K562 (cell line): ENCODE measurements around the gene THG1L. TPM values are rescaled to one million over a fixed set of nuclear protein-coding genes. Genes with fewer than 3 reads are reported as not detected.

Experiments
- ATAC-seq: fragments of 200-7000 bp; cut with Tn5 transposase; 3 replicates; pipeline ENCODE4 v1.9.1; 2020; ENCODE audit warnings: moderate library complexity
- BruUV-seq: library from RNA; stranded (reverse); fragments of 400-500 nt; replicated peaks from 2 replicates; lab custom pipeline; 2021; lab: Mats Ljungman, UMichigan
- CTCF ChIA-PET: fragments of 300-600 bp; formaldehyde crosslinking; extraction: SDS; loops from one replicate; lab custom pipeline; 2021; ENCODE audit warnings: low intra/inter-chr PET ratio; lab: Yijun Ruan, JAX
- POLR2A ChIA-PET: fragments of 300-600, 350-650 bp; sonication (Branson Sonifier 250); formaldehyde crosslinking; extraction: SDS; loops from one replicate; lab custom pipeline; 2021; ENCODE audit warnings: antibody characterized with exemption, inconsistent platforms; lab: Yijun Ruan, JAX
- DNase-seq, 4 experiments: peaks; one replicate each; pipeline versions ENCODE4 v3.0.0 to v3.0.0-alpha.2; 2011 to 2018; ENCODE audit warnings: low spot score in 3 of 4, mixed read lengths in 3 of 4; ENCODE audit errors: extremely low read depth in 1 of 4
- FAIRE-seq: peaks from 2 replicates; lab custom pipeline; 2011; peaks lifted over from hg19 to GRCh38; lab: Jason Lieb, UNC
- H2AFZ ChIP-seq: 2 replicates; pipeline ENCODE4 v1.6.0; 2011; ENCODE audit warnings: low read depth, low read length, control low read depth, inconsistent platforms
- H3K27ac ChIP-seq: fragments of 200-600 bp; 3 replicates; pipeline ENCODE4 v1.8.0; 2011; ENCODE audit warnings: low read depth, mild to moderate bottlenecking, control low read depth, inconsistent platforms, low read length, moderate library complexity, mixed read lengths; ENCODE audit errors: extremely low read depth
- H3K27me3 ChIP-seq, 2 experiments: fragments of 300-600 bp in 1 of 2; 2 replicates in 1 of 2; 3 replicates in 1 of 2; pipeline versions ENCODE4 v1.6.0 to v1.8.0; 2011; ENCODE audit warnings: inconsistent platforms in 2 of 2, low read length in 2 of 2, mild to moderate bottlenecking in 1 of 2, mixed read lengths in 1 of 2, moderate library complexity in 1 of 2; ENCODE audit not compliant: control insufficient read depth in 2 of 2, insufficient read depth in 2 of 2
- H3K36me3 ChIP-seq: fragments of 300-600 bp; 3 replicates; pipeline ENCODE4 v1.8.0; 2011; ENCODE audit warnings: mild to moderate bottlenecking, low read length, inconsistent platforms; ENCODE audit not compliant: control insufficient read depth, insufficient read depth
- H3K4me1 ChIP-seq, 2 experiments: fragments of 200-600 bp in 1 of 2; replicated peaks in 1 of 2; 2 replicates in 1 of 2; 3 replicates in 1 of 2; pipeline versions ENCODE4 v1.5.1 to v1.8.0; 2011; ENCODE audit warnings: inconsistent platforms in 2 of 2, low read length in 2 of 2, mild to moderate bottlenecking in 1 of 2, mixed read lengths in 1 of 2, moderate library complexity in 1 of 2; ENCODE audit not compliant: control insufficient read depth in 2 of 2, insufficient read depth in 2 of 2
- H3K4me2 ChIP-seq: 2 replicates; pipeline ENCODE4 v1.6.1; 2011; ENCODE audit warnings: low read length, control low read depth, inconsistent platforms, mixed read lengths; ENCODE audit not compliant: insufficient read depth
- H3K4me3 ChIP-seq: fragments of 200-600 bp; sonication (generic), shearing (Covaris generic); 2 replicates; pipeline ENCODE4 v1.5.1; 2016; ENCODE audit warnings: control low read depth, inconsistent platforms
- H3K79me2 ChIP-seq: fragments of 200-600 bp; 3 replicates; pipeline ENCODE4 v1.8.0; 2011; ENCODE audit warnings: low read length, inconsistent platforms; ENCODE audit not compliant: control insufficient read depth, insufficient read depth
- H3K9ac ChIP-seq, 2 experiments: 2 replicates each; pipeline versions ENCODE4 v1.6.0 to v1.6.1; 2011; ENCODE audit warnings: low read depth in 2 of 2, low read length in 2 of 2, control low read depth in 1 of 2, inconsistent platforms in 1 of 2, mild to moderate bottlenecking in 1 of 2, mixed read lengths in 1 of 2; ENCODE audit not compliant: insufficient read depth in 1 of 2
- H3K9me1 ChIP-seq: one replicate; pipeline ENCODE4 v1.6.0; 2011; ENCODE audit warnings: inconsistent platforms, mild to moderate bottlenecking, low read length, moderate library complexity; ENCODE audit not compliant: control insufficient read depth, insufficient read depth
- H3K9me3 ChIP-seq: replicated peaks from 2 replicates; pipeline ENCODE4 v1.5.1; 2011; ENCODE audit warnings: low read depth, low read length, inconsistent platforms; ENCODE audit not compliant: control insufficient read depth, insufficient read depth
- H4K20me1 ChIP-seq: replicated peaks from 2 replicates; pipeline ENCODE4 v1.6.1; 2011; ENCODE audit warnings: low read length, inconsistent platforms, mixed read lengths; ENCODE audit not compliant: control insufficient read depth, insufficient read depth
- FOXK2 ChIP-seq, 2 experiments: fragments of 450-650 bp; IDR thresholded peaks in 1 of 2; conservative IDR thresholded peaks in 1 of 2; 2 replicates each; pipeline ENCODE4 v1.6.1; 2016; ENCODE audit warnings: low read depth in 2 of 2, mild to moderate bottlenecking in 1 of 2
- HDAC6 ChIP-seq: IDR thresholded peaks from 2 replicates; pipeline ENCODE4 v1.6.1; 2012; ENCODE audit warnings: low read depth, mild to moderate bottlenecking, control low read depth, inconsistent platforms, low read length, moderate library complexity
- WGBS: fragments of 100-300 bp; shearing (Covaris generic); methylation state at CpG from one replicate; pipeline ENCODE4 v1.1.6; 2016; ENCODE audit warnings: low coverage, mixed read lengths; ENCODE audit not compliant: insufficient coverage; ENCODE audit errors: missing lambda C conversion rate; 5-methylcytosine and 5-hydroxymethylcytosine counted together
- in situ Hi-C: fragments of 300-500 bp; cut with MboI; formaldehyde crosslinking; loops from 4 replicates; pipeline ENCODE4 v1.15.0; 2018; ENCODE audit warnings: inconsistent platforms, mixed read lengths
- intact Hi-C: fragments of 100-400 bp; cut with micrococcal nuclease; formaldehyde crosslinking; loops from 2 replicates; pipeline ENCODE4 v1.14.2; 2022
- polyA plus RNA-seq, 8 experiments: library from polyadenylated mRNA; depleted of rRNA in 4 of 8; stranded (reverse) in 5 of 8; unstranded in 3 of 8; fragments of >200 nt; fragmentation: Nextera tagmentation in 2 of 8; fragmentation: Illumina TruSeq in 1 of 8; extraction: Ambion mirVana in 2 of 8; extraction: Trizol in 1 of 8; gene quantifications; 2 replicates each; pipeline versions ENCODE4 v1.2.1 to v1.2.3, GENCODE V29; 2011 to 2014; ENCODE audit warnings: inconsistent platforms in 1 of 8, missing spikeins in 1 of 8
- total RNA-seq, 7 experiments: library from RNA; depleted of rRNA in 6 of 7; stranded (reverse); fragments of >200 nt in 6 of 7; fragmentation: Illumina TruSeq in 2 of 7; extraction: Trizol in 2 of 7; gene quantifications; 2 replicates each; pipeline versions ENCODE4 v1.2.1 to v1.2.3, GENCODE V29; 2011 to 2021; ENCODE audit warnings: low replicate concordance in 1 of 7
- TF ChIP-seq, protein P1 (sequence below): sonication (generic); formaldehyde crosslinking; IDR thresholded peaks from 2 replicates; pipeline ENCODE4 v1.8.1; 2023; ENCODE audit warnings: mild to moderate bottlenecking, missing genetic modification reagents

THG1L gene
- total and polyA plus RNA-seq, 9 of the 15 experiments (the other 6 are each of a cell fraction or from before 2014, with no cell fraction given), result 21.8 to 40.7 (median 28.0) TPM

DNA sequence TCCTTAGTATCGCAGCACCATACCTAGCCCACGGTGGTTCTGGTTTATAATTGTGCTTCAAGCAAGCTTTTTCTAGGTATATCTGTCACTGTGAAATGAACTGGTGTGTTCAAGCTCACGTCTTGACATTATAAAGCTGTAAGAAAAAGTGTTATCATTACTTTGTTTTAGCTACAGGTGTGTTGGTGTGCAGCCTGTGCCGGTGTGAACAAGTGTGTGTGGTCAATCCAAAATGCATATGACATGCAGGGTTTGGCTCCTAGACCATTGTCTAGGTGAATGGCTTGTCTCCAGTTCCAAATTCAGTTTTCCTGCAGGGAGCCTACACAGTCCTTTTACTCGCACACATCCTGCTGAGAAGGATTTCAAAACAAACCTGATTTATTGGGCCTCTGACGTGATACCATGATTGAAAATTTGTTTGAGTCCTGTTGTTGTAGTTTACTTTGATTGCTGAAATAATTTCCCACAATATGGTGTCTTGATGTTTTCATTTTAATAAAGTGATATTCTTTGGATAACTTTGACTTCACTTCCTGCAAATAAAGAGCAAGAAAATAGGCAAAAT lies 16.0 kb downstream of the THG1L start:
- intact Hi-C loops, result loop anchor here (10.0 kb wide), 2 partner anchors 602 to 1358 kb away; partner anchors contain the start of gene MED7
- no peaks in the 10 kb centered on the region for H3K27me3 ChIP-seq
- no peak for ATAC-seq
- TF ChIP-seq FOXK2 (conservative IDR thresholded peaks at IDR 0.05 in 1 of 2, IDR thresholded peaks at IDR 0.05 in 1 of 2; ENCODE audit: low read depth in 2 of 2) (no peak), HDAC6 (no peak)
- TF ChIP-seq, protein P1, sequence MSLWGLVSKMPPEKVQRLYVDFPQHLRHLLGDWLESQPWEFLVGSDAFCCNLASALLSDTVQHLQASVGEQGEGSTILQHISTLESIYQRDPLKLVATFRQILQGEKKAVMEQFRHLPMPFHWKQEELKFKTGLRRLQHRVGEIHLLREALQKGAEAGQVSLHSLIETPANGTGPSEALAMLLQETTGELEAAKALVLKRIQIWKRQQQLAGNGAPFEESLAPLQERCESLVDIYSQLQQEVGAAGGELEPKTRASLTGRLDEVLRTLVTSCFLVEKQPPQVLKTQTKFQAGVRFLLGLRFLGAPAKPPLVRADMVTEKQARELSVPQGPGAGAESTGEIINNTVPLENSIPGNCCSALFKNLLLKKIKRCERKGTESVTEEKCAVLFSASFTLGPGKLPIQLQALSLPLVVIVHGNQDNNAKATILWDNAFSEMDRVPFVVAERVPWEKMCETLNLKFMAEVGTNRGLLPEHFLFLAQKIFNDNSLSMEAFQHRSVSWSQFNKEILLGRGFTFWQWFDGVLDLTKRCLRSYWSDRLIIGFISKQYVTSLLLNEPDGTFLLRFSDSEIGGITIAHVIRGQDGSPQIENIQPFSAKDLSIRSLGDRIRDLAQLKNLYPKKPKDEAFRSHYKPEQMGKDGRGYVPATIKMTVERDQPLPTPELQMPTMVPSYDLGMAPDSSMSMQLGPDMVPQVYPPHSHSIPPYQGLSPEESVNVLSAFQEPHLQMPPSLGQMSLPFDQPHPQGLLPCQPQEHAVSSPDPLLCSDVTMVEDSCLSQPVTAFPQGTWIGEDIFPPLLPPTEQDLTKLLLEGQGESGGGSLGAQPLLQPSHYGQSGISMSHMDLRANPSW, result no peak
- TF ChIP-seq, all 486 proteins: peak for 0
- H3K79me2 ChIP-seq, result peaks cover 13% of the 10 kb centered on the region; the same call in 1 of the 3 replicates
- in situ Hi-C loops, result no loop called here
- no peaks in the 10 kb centered on the region for H4K20me1 ChIP-seq
- POLR2A ChIA-PET, result interaction anchor here (0.6 kb wide), 1 partner anchor 27 kb away, joined by 3 read pairs; no protein-coding TSS in a partner anchor
- H2AFZ ChIP-seq, result no peak overlapping the region
- H3K9me1 ChIP-seq, result no peaks in the 10 kb centered on the region
- no peak for FAIRE-seq
- no peak overlapping the region for H3K9ac ChIP-seq
- WGBS, result 74% methylated on average over 6 of the region's 6 CpGs
- no peak overlapping the region for H3K27ac ChIP-seq
- no peak overlapping the region for H3K4me3 ChIP-seq
- no TSS peak for BruUV-seq
- CTCF ChIA-PET, result no interaction called here
- H3K4me2 ChIP-seq, result no peak overlapping the region
- H3K36me3 ChIP-seq, result peaks cover 8% of the 10 kb centered on the region; the same call in 1 of the 3 replicates
- H3K9me3 ChIP-seq, result no peaks in the 10 kb centered on the region
- H3K4me1 ChIP-seq, result peaks cover 25 to 29% of the 10 kb centered on the region in 2 experiments; a peak in 4 of 5 replicates
- DNase-seq, result no peak
